SK-N-SH (cell line): ENCODE results near the gene GALNTL6. TPM values are rescaled to one million over a fixed set of nuclear protein-coding genes. Genes with fewer than 3 reads are reported as not detected.

ENCODE experiments used
- CTCF ChIA-PET: fragments of 300-600, 350-600 bp; formaldehyde crosslinking; extraction: SDS; loops from one replicate; lab custom pipeline; 2021; lab: Yijun Ruan, JAX
- POLR2A ChIA-PET: fragments of 350-600 bp; sonication (Branson Sonifier 250); formaldehyde crosslinking; extraction: SDS; loops from one replicate; lab custom pipeline; 2020; ENCODE audit warnings: antibody characterized with exemption, inconsistent platforms; lab: Yijun Ruan, JAX
- DNase-seq: peaks from one replicate; pipeline ENCODE4 v3.0.0; 2012
- H2AFZ ChIP-seq: fragments of 200-600 bp; sonication (generic); 2 replicates; pipeline ENCODE4 v1.8.1; 2016; ENCODE audit warnings: antibody characterized with exemption, mild to moderate bottlenecking, low read depth
- H3F3A ChIP-seq: fragments of 200-600 bp; sonication (generic); replicated peaks from 2 replicates; pipeline ENCODE3; 2016; ENCODE audit warnings: antibody characterized with exemption, mild to moderate bottlenecking; ENCODE audit not compliant: insufficient read depth
- H3K27ac ChIP-seq, 2 experiments: fragments of 200-500 bp in 1 of 2; fragments of 200-600 bp in 1 of 2; sonication (Bioruptor generic) in 1 of 2; sonication (generic), shearing (Covaris generic) in 1 of 2; 2 replicates each; pipeline versions ENCODE4 v1.5.1 to v1.6.1; 2014 to 2016; ENCODE audit warnings: low read depth in 2 of 2, inconsistent platforms in 1 of 2, low read length in 1 of 2, mild to moderate bottlenecking in 1 of 2, mixed read lengths in 1 of 2
- H3K27me3 ChIP-seq: fragments of 200-600 bp; sonication (generic), shearing (Covaris generic); 2 replicates; pipeline ENCODE4 v1.6.1; 2016; ENCODE audit warnings: mixed run types; ENCODE audit not compliant: insufficient read depth
- H3K36me3 ChIP-seq, 2 experiments: fragments of 200-500 bp in 1 of 2; fragments of 200-600 bp in 1 of 2; sonication (Bioruptor generic) in 1 of 2; sonication (generic) in 1 of 2; replicated peaks in 1 of 2; 2 replicates each; pipeline versions ENCODE3 to v1.5.1; 2014 to 2016; ENCODE audit warnings: low read length in 1 of 2, mild to moderate bottlenecking in 1 of 2; ENCODE audit not compliant: insufficient read depth in 2 of 2, control insufficient read depth in 1 of 2
- H3K4me1 ChIP-seq, 2 experiments: fragments of 200-500 bp in 1 of 2; fragments of 200-600 bp in 1 of 2; sonication (Bioruptor generic) in 1 of 2; sonication (generic), shearing (Covaris generic) in 1 of 2; 2 replicates each; pipeline versions ENCODE4 v1.5.1 to v1.6.1; 2014 to 2016; ENCODE audit warnings: low read depth in 1 of 2, low read length in 1 of 2, mixed run types in 1 of 2; ENCODE audit not compliant: insufficient read depth in 2 of 2, control insufficient read depth in 1 of 2
- H3K4me2 ChIP-seq: fragments of 200-600 bp; sonication (generic), shearing (Covaris generic); 2 replicates; pipeline ENCODE4 v1.6.1; 2017; ENCODE audit warnings: mixed run types
- H3K4me3 ChIP-seq, 2 experiments: fragments of 200-500 bp in 1 of 2; fragments of 200-600 bp in 1 of 2; sonication (Bioruptor generic) in 1 of 2; sonication (generic), shearing (Covaris generic) in 1 of 2; 2 replicates each; pipeline versions ENCODE4 v1.5.1 to v1.8.1; 2014 to 2016; ENCODE audit warnings: low read depth in 2 of 2, inconsistent platforms in 1 of 2, low read length in 1 of 2, mild to moderate bottlenecking in 1 of 2, mixed read lengths in 1 of 2, moderate library complexity in 1 of 2
- H3K79me2 ChIP-seq: fragments of 200-600 bp; sonication (generic); 2 replicates; pipeline ENCODE4 v1.8.1; 2017; ENCODE audit warnings: mild to moderate bottlenecking; ENCODE audit not compliant: insufficient read depth
- H3K9ac ChIP-seq: fragments of 200-600 bp; sonication (generic); 2 replicates; pipeline ENCODE4 v1.6.1; 2017; ENCODE audit warnings: mixed run types
- H3K9me2 ChIP-seq: fragments of 200-600 bp; sonication (generic); 2 replicates; pipeline ENCODE4 v1.6.1; 2017; ENCODE audit warnings: mixed run types
- H3K9me3 ChIP-seq: fragments of 200-600 bp; sonication (generic); 2 replicates; pipeline ENCODE4 v1.6.1; 2017; ENCODE audit warnings: mixed run types, mild to moderate bottlenecking, moderate library complexity
- H4K20me1 ChIP-seq: fragments of 200-600 bp; sonication (generic); 2 replicates; pipeline ENCODE4 v1.6.1; 2017; ENCODE audit warnings: mild to moderate bottlenecking, mixed run types; ENCODE audit not compliant: insufficient read depth
- CTCF ChIP-seq: fragments of 200-600 bp; sonication (generic); IDR thresholded peaks from 2 replicates; pipeline ENCODE4 v1.6.1; 2017; ENCODE audit warnings: antibody characterized with exemption, mild to moderate bottlenecking, moderate library complexity
- JUND ChIP-seq: IDR thresholded peaks from 2 replicates; pipeline ENCODE4 v1.4.0; 2012
- POLR2AphosphoS5 ChIP-seq: IDR thresholded peaks from 2 replicates; pipeline ENCODE4 v1.6.1; 2012; ENCODE audit warnings: low read depth, low read length
- RAD21 ChIP-seq: IDR thresholded peaks from 2 replicates; pipeline ENCODE4 v1.6.1; 2012; ENCODE audit warnings: mild to moderate bottlenecking, low read length
- REST ChIP-seq: IDR thresholded peaks from 2 replicates; pipeline ENCODE4 v1.6.1; 2012; ENCODE audit warnings: mild to moderate bottlenecking, low read depth, low read length, moderate library complexity
- WGBS: methylation state at CpG from one replicate; pipeline ENCODE4 v1.1.6; 2017; ENCODE audit warnings: low lambda C conversion rate; 5-methylcytosine and 5-hydroxymethylcytosine counted together
- polyA plus RNA-seq, 3 experiments: library from polyadenylated mRNA; depleted of rRNA; stranded (reverse); fragments of >200 nt; gene quantifications; 2 replicates each; pipeline ENCODE4 v1.2.3, GENCODE V29; 2012

The GALNTL6 gene
- polyA plus RNA-seq, 1 of the 3 experiments (the other 2 are of a cell fraction): 0.07 TPM

- H3K27ac ChIP-seq: no peak overlapping the region
- TF ChIP-seq POLR2AphosphoS5: no peak
- TF ChIP-seq RAD21: peak; percentile 58
- no peak overlapping the region for H3K4me3 ChIP-seq
- H4K20me1 ChIP-seq: no peaks in the 10 kb centered on the region
- no peaks in the 10 kb centered on the region for H3K4me1 ChIP-seq
- no peak overlapping the region for H3K9ac ChIP-seq
- WGBS: 19% methylated on average over 1 of the region's 1 CpG
- no peaks in the 10 kb centered on the region for H3K9me2 ChIP-seq
- no peak overlapping the region for H3K4me2 ChIP-seq
- H2AFZ ChIP-seq: no peak overlapping the region
- CTCF ChIA-PET: interaction anchor here (0.6 to 1.4 kb wide), 2 partner anchors 9 to 663 kb away, joined by 3 read pairs; no protein-coding TSS in a partner anchor
- no peak for DNase-seq
- no peaks in the 10 kb centered on the region for H3K27me3 ChIP-seq
- no peaks in the 10 kb centered on the region for H3K36me3 ChIP-seq
- no peaks in the 10 kb centered on the region for H3K9me3 ChIP-seq
- no peaks in the 10 kb centered on the region for H3F3A ChIP-seq
- POLR2A ChIA-PET: no interaction called here
- no peaks in the 10 kb centered on the region for H3K79me2 ChIP-seq
Measured at GRCh38 chr4:172688534-172688933, 875.3 kb downstream of the GALNTL6 start.

- Histone ChIP-seq H2AFZ (no peak overlapping the region), H3F3A (no peaks in the 10 kb centered on the region), H3K9ac (no peak overlapping the region), H3K4me3 (no peak overlapping the region), H3K9me3 (no peaks in the 10 kb centered on the region), H3K4me2 (no peak overlapping the region), H3K79me2 (no peaks in the 10 kb centered on the region), H4K20me1 (no peaks in the 10 kb centered on the region), H3K27ac (no peak overlapping the region), H3K27me3 (no peaks in the 10 kb centered on the region), H3K9me2 (no peaks in the 10 kb centered on the region), H3K4me1 (no peaks in the 10 kb centered on the region), H3K36me3 (no peaks in the 10 kb centered on the region)
- ChIA-PET CTCF (no interaction called here), POLR2A (no interaction called here)
- no peak for DNase-seq
- TF ChIP-seq CTCF (no peak), JUND (no peak)
Measured at GRCh38 chr4:172691552-172691951, 878.3 kb downstream of the GALNTL6 start.

- H3K4me3 ChIP-seq: no peak overlapping the region
- CTCF ChIA-PET: no interaction called here
Measured at GRCh38 chr4:172692701-172693100, 879.5 kb downstream of the GALNTL6 start.

More at GRCh38 chr4:172692701-172693100, 879.5 kb downstream of the GALNTL6 start:
- H3F3A ChIP-seq: no peaks in the 10 kb centered on the region
- no peak for DNase-seq
- H3K9ac ChIP-seq: no peak overlapping the region
- H3K27me3 ChIP-seq: no peaks in the 10 kb centered on the region
- no peak overlapping the region for H3K4me2 ChIP-seq
- H3K9me2 ChIP-seq: no peaks in the 10 kb centered on the region
- H3K79me2 ChIP-seq: no peaks in the 10 kb centered on the region
- no peak overlapping the region for H3K27ac ChIP-seq
- H3K36me3 ChIP-seq: no peaks in the 10 kb centered on the region
- H4K20me1 ChIP-seq: no peaks in the 10 kb centered on the region
- POLR2A ChIA-PET: no interaction called here
- no peak for TF ChIP-seq REST
- WGBS: 47% methylated on average over 2 of the region's 2 CpGs
- H2AFZ ChIP-seq: no peak overlapping the region
- no peaks in the 10 kb centered on the region for H3K4me1 ChIP-seq
- H3K9me3 ChIP-seq: no peaks in the 10 kb centered on the region
